Neutrophil (primary cell): ENCODE data around the gene YBEY.

Experiments used
- H3K27ac ChIP-seq: fragments of 200-600 bp; sonication (generic); 2 replicates; pipeline ENCODE4 v1.5.1; 2016; ENCODE audit warnings: mild to moderate bottlenecking, moderate library complexity
- H3K27me3 ChIP-seq: fragments of 200-600 bp; sonication (generic); 2 replicates; pipeline ENCODE4 v1.6.0; 2016; ENCODE audit warnings: mild to moderate bottlenecking
- H3K36me3 ChIP-seq: fragments of 200-600 bp; sonication (generic); 2 replicates; pipeline ENCODE4 v1.5.1; 2017
- H3K4me1 ChIP-seq, 2 experiments: fragments of 200-600 bp in 1 of 2; sonication (generic) in 1 of 2; 1 replicate in 1 of 2; 2 replicates in 1 of 2; pipeline versions ENCODE4 v1.5.1 to v1.6.1; 2013 to 2016; ENCODE audit warnings: low read depth in 1 of 2, low read length in 1 of 2, mild to moderate bottlenecking in 1 of 2, moderate library complexity in 1 of 2; ENCODE audit not compliant: control insufficient read depth in 1 of 2, insufficient read depth in 1 of 2
- H3K4me3 ChIP-seq, 2 experiments: fragments of 200-600 bp in 1 of 2; sonication (generic) in 1 of 2; 1 replicate in 1 of 2; 2 replicates in 1 of 2; pipeline ENCODE4 v1.5.1; 2013 to 2016; ENCODE audit warnings: low read depth in 1 of 2, low read length in 1 of 2, mild to moderate bottlenecking in 1 of 2, moderate library complexity in 1 of 2
- H3K9me3 ChIP-seq: fragments of 200-600 bp; sonication (generic); 2 replicates; pipeline ENCODE4 v1.5.1; 2016
- CTCF ChIP-seq: fragments of 200-600 bp; sonication (generic); IDR thresholded peaks from 2 replicates; pipeline ENCODE4 v1.5.1; 2016; ENCODE audit warnings: antibody characterized with exemption

YBEY gene

GRCh38 chr21:46314441-46315020 is 28.4 kb downstream of the YBEY start:
- Histone ChIP-seq H3K4me3 (no peak overlapping the region), H3K27me3 (no peaks in the 10 kb centered on the region), H3K9me3 (no peaks in the 10 kb centered on the region), H3K27ac (no peak overlapping the region), H3K4me1 (peaks cover 0 to 2% of the 10 kb centered on the region in 2 experiments), H3K36me3 (peaks cover 52% of the 10 kb centered on the region)
- TF ChIP-seq CTCF = no peak

DNA sequence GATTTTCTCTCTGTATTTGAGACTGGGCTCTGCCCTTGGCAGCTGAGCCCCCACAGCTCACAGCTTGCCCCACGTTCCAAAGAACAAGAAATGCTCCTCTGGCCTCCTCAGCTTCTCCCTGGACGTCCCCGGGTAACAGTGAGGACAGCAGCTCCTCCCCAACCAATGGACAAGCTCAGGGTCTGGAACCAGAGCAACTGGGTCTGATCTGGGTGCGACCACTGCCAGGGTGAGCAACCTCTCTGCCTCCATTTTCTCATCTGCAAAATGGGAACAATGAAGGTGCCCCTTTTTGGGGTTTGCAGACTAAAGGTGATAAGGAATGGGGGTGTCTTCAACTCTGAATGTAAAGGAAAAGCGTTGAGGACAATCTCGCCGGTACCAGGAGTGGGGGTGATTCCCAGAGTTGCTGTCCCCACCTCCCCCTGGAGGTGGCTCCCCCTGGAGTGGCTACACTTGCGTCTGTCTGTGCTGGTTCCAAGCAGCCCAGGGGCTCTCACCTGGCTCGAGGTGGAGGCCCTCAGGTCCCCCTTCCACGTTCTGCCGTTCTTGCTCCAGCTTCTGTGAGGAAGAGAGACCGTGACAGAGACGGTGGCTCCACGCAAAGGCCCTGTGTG is 30.7 kb downstream of the YBEY start:
- H3K27me3 ChIP-seq = no peaks in the 10 kb centered on the region
- no peak overlapping the region for H3K4me3 ChIP-seq
- no peak overlapping the region for H3K27ac ChIP-seq
- H3K4me1 ChIP-seq = peaks cover 19 to 20% of the 10 kb centered on the region in 2 experiments
- H3K9me3 ChIP-seq = no peaks in the 10 kb centered on the region
- H3K36me3 ChIP-seq = peaks cover 40% of the 10 kb centered on the region
- TF ChIP-seq CTCF = no peak

DNA sequence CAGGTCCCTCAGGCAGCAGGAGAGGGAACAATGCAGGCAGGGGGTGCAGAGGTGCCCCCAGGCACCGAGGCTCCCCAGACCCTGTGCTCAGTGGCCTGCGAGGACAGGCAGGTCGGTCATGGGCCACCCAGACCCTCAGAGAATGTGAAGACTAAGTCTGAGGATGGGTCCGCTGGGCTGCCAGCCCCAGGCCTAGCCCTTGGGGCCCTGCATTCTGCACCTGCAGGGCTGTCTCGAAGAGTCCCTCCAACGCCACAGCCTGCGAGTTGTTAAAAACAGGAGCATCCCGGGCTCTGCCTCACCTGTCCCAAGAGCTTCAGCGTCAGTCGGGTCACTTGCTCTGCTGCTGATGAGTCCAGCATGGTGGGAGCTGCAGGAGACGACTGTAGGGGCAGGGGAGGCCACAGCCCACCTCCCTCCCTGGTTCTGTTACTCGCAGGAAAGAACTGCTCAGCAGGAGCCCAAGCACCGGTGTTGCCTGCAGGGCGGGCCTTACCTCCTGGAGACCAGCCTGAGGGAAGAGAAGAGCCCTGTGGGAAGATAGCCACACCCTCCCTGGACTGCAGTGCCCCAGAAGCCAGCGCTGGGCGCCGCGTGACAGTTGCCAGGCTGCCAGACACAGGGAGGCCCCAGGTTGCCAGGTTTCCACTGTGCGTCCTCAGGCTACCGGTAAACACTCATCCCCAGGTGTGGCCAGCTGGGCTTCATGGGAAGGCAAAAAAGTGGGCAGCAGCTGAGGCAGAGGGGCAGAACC is 31.7 kb downstream of the YBEY start:
- H3K36me3 ChIP-seq = peaks cover 35% of the 10 kb centered on the region
- H3K4me1 ChIP-seq = peaks cover 30% of the 10 kb centered on the region in 2 experiments
- no peak for TF ChIP-seq CTCF
- H3K27me3 ChIP-seq = no peaks in the 10 kb centered on the region
- H3K9me3 ChIP-seq = no peaks in the 10 kb centered on the region
- no peak overlapping the region for H3K4me3 ChIP-seq
- no peak overlapping the region for H3K27ac ChIP-seq

DNA sequence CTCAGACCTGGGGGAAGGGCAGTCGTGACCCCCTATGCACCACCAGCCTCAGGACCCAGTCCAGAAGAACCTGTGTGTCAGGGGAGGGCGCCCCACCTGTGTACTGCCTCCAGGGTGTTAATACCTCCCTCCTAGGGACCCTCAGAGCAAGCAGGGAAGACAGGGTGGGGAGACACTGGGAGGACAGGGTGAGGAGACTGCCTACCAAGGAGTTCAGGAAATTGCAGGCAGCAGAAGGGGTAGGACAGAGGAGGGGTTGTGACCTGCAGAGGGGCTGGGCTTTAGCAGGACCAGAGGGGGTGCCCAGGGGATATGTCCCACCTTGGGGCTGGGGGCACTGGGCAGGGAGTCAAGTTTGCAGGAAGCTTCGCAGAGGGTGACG is 32.3 kb downstream of the YBEY start:
- no peaks in the 10 kb centered on the region for H3K9me3 ChIP-seq
- no peak overlapping the region for H3K27ac ChIP-seq
- no peak overlapping the region for H3K4me3 ChIP-seq
- no peaks in the 10 kb centered on the region for H3K27me3 ChIP-seq
- no peak for TF ChIP-seq CTCF
- H3K4me1 ChIP-seq = peaks cover 36% of the 10 kb centered on the region in 2 experiments
- peaks cover 31% of the 10 kb centered on the region for H3K36me3 ChIP-seq

- Histone ChIP-seq H3K27me3 (no peaks in the 10 kb centered on the region), H3K36me3 (peaks cover 29% of the 10 kb centered on the region), H3K4me1 (peaks cover 36 to 37% of the 10 kb centered on the region in 2 experiments), H3K9me3 (no peaks in the 10 kb centered on the region), H3K27ac (no peak overlapping the region), H3K4me3 (no peak overlapping the region)
- no peak for TF ChIP-seq CTCF
Measured at GRCh38 chr21:46319186-46319585, 33.0 kb downstream of the YBEY start.
